GM08714 (cell line): Measurements from ENCODE around the gene CLDN8.

ENCODE experiments used
- H3K4me3 ChIP-seq: fragments of 200-500 bp; sonication (Bioruptor generic); 2 replicates; pipeline ENCODE4 v1.5.1; 2014; ENCODE audit warnings: mild to moderate bottlenecking, low read length, inconsistent platforms
- ZNF274 ChIP-seq: IDR thresholded peaks from 2 replicates; pipeline ENCODE4 v1.6.1; 2012; ENCODE audit warnings: mild to moderate bottlenecking, low read depth, low read length

Gene CLDN8

GRCh38 chr21:30166705-30167104 is 49.2 kb downstream of the CLDN8 start, which contains the start of gene CLDN17:
Gene CLDN17, minus strand, starts transcription at chr21:30166805. Its CDS starts 188 bp downstream, at chr21:30166617.
- TF ChIP-seq ZNF274: no peak
- no peak within 1 kb of the TSS for H3K4me3 ChIP-seq

- no peak overlapping the region for H3K4me3 ChIP-seq
- TF ChIP-seq ZNF274: no peak
Observed at GRCh38 chr21:30166171-30166570, 49.7 kb downstream of the CLDN8 start.

- H3K4me3 ChIP-seq: no peak overlapping the region
- no peak for TF ChIP-seq ZNF274
Observed at GRCh38 chr21:30164796-30165195, 51.1 kb downstream of the CLDN8 start.
